ENCODE results near the gene SBDS.
"Not testable (repeated sequence)": the region's sequence is repeated elsewhere in the genome, so short reads cannot be mapped to it uniquely, and the experiment has no call there.

The SBDS gene

DNA sequence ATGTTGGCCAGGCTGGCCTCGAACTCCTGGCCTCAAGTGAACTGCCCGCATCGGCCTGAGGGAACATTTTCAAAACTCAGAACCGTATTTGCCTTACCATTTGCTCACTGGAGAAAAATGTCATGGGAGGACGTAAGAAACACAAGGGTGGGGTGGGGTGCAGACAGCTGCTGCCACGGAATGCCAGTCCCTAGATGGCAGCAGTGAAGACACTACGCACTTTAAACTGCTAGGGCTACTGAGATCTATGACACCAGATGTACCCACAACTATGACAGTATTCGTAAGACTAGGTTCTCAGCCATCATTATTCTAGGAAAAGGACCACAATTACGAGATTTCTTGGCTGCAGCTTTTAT is 716 bp downstream of the SBDS start:
- ATAC-seq: peak; percentile 55 to 57

DNA sequence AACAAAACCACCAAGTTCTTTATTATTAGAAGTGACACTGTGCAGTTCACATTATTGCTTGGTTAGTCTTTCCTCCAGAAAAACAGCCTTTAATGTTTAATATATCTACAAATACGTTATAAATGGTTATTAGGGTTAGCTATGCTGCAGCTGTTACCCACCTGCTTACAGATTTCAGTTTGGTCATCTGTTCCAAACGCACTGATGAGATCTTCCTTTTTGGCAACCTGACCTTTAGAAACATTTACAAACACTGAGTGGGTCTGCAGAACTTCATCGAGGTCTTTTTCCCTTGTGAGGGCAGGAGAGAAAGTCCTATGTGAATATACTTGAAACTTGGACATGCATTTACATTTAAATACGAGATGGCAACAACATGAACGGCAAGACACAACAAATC is 1.3 kb downstream of the SBDS start:
- ATAC-seq: not testable (repeated sequence)

DNA sequence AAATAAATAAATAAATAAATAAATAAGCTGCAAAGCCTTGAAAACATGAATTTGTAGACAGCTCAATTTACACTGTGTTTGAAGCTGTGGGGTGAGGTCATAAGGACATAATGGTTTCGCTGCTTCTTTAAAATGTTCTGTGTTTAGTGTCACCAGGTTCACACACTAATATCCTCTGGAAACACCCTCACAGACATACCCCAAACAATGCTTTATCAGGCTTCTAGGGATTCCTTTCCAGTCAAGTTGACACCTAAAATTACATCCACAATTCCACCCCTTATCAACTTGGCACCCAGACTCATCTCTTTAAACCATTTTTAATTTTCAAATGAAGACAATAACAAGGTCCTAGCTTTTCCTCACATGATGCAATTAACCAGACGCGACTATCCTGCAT is 5.8 kb downstream of the SBDS start:
- ATAC-seq: not testable (repeated sequence)

DNA sequence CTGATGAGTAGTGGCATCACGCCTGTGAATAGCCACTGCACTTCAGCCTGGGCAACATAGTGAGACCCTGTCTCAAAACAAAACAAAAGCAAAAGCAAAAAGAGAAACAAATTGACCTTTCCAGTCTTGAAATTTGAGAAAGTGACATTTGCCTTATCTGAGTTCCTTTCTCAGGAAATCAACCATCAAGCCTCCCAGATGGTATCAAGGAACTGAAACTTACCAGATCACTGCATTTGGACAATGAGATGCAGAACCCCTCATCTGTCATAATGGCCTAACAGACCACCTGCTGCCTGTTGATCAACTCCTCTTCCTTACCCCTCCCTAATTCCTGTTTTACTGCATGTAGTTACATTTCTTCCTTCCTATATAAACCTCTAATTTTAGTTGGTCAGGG is 15.1 kb downstream of the SBDS start:
- not testable (repeated sequence) for ATAC-seq

DNA sequence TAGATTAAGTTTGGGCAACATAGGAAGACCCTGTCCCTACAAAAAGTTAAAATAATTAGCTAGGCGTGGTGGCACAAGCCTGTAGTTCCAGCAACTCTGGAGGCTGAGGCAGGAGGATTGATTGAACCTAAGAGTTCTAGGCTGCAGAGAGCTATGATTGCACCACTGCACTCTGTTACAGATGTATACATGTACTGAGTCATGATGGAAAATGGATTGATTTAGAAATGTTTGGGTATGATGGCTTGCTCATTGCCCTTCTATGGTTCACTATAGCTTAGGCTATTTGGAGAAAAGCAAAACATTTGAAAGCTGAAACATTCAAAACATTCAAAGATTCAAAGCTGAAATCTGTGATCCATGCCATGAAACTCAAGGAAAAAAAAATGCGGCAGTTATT is 16.4 kb downstream of the SBDS start:
- ATAC-seq: not testable (repeated sequence)

DNA sequence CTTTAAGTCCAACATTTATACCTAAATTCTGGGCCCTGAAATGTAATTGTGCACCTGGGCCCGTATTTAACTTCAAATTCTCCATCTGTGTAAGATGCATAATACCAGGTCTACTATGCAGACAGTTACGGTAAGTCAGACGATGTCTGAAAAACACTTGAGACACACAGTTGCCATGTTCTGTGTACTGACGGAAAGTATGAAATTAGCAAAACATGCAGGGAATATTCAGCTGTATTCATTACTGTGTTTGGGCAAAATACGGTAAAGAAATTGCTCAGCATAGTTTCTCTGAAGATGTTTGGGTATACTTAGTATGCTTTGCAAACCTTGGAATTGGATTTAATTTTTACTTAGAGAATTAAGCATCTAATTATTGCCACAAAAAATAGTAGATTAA is 17.1 kb downstream of the SBDS start:
- not testable (repeated sequence) for ATAC-seq

DNA sequence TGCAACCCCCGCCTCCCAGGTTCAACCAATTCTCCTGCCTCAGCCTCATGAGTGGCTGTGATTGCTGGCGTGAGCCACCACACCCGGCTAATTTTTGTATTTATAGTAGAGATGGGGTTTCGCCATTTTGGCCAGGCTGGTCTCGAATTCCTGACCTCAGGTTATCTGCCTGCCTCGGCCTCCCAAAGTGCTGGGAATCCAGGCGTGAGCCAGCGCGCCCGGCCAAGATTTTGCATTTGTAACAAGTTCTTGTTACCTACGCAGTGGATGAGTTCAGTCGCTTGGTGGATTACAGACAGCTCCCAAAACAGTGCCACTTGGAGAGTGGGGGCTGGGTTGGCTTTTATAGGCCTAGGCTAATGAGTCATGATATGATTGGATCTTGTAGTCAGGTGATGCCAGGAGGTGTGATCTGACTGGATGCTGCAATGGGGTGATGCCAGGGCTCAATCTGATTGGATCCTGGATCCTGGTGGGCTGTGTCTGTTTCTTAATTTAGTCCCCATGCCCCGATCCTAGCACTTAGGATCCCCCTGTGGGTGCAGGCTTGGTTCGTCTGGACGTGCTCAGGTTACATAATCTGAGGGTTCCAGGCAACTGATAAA is 20.3 kb downstream of the SBDS start:
- no peak for ATAC-seq

DNA sequence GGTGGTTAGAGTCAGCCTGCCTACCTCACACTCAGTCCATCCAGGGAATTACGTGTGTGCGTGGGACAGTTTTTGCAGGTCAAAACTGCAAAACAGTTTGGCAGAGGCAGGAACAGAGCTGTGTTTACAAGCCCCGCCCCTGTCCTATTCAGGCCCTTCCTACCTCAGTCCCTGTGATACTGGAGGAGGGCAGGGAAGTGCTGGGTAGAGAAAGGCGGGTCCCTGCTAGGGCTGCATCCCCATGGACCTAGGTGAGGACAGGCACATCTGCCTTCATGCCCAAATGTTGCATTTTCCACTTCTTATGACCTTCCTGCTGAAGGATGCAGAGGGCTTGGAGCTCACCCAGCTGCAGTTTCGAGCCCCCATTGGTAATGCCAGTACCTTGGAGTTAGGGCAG is 25.1 kb downstream of the SBDS start:
- ATAC-seq: no peak

DNA sequence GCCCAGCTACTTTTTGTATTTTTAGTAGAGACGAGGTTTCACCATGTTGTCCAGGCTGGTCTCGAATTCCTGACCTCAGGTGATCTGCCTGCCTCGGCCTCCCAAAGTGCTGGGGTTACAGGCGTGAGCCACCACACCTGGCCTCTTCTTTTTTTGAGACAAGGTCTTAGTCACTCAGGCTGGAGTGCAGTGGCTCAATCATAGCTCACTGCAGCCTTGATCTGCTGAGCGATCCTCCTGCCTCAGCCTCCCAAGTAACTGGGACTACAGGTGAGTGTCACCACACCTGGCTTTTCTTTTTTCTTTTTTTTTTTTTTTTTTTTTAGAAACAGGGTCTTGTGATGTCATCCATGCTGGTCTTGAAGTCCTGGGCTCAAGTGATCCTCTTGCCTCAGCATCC is 26.4 kb downstream of the SBDS start:
- not testable (repeated sequence) for ATAC-seq

DNA sequence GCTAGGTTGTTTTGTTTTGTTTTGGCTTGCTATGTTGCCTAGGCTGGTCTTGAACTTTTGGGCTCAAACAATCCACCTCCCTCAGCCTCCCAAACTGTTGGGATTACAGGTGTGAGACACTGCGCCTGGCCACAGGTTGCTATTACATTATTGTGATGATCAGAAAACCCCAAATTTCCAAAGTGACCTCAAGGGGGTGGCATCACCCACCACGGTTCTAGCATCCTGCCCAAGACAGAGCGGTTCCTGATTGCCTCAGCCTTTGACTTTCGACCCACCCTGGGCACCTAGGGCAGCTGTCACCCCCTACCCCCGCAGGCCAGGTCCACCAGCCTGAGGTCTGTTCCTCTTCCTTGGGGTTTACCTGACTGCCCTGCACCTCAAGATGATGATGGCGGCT is 28.4 kb downstream of the SBDS start:
- ATAC-seq: no peak

DNA sequence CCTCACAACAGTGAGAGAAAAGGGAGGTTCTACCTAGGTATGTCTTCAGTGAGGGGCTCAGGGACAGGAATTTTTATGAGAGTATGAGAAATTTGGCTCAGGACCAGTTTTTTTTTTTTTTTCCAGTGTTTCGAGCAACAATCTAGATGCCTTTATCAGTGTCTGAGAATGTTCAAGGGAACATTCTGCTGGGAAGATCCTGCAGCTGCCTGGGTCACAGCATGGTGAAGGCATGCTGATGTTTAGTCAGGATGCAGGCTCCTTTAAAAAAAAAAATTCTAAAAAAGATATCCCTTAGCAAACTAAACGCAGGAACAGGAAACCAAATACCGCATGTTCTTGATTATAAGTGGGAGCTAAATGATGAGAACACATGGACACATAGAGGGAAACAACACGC is 31.0 kb downstream of the SBDS start:
- ATAC-seq: no peak

DNA sequence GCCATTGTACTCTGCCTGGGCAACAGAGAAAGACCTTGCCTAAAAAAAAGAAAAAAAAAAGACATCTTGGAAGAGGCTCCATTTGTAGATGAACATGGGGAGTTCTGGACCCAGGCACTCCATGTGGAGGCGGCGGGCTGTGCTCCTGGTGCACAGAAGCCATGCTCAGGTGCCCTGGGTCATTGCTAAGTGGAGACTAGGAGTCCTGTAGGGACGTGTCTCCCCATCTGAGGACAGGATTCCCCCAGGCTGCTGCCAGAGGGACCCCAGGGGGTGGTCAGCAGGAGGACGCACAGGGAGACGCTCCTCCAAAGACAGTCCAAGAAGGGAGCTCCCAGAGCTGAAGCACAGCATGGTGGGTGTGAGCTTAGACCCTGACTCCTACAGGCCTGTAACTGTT is 34.3 kb downstream of the SBDS start:
- no peak for ATAC-seq

DNA sequence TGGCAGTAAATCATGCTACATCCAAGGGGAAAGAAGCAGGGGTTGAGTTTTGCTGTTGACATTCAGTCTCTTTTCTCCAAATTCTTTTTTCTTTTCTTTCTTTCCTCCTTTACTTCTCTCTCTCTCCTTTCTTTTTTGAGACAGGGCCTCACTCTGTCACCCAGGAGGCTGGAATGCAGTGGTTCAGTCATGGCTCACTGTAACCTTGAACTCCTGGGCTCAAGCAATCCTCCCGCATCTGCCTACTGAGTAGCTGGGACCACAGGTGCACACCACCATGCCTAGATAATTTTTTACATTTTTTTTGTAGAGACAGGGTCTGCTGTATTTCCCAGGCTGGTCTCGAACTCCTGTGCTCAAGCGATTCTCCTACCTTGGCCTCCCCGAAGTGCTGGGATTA is 35.2 kb downstream of the SBDS start:
- ATAC-seq: no peak

DNA sequence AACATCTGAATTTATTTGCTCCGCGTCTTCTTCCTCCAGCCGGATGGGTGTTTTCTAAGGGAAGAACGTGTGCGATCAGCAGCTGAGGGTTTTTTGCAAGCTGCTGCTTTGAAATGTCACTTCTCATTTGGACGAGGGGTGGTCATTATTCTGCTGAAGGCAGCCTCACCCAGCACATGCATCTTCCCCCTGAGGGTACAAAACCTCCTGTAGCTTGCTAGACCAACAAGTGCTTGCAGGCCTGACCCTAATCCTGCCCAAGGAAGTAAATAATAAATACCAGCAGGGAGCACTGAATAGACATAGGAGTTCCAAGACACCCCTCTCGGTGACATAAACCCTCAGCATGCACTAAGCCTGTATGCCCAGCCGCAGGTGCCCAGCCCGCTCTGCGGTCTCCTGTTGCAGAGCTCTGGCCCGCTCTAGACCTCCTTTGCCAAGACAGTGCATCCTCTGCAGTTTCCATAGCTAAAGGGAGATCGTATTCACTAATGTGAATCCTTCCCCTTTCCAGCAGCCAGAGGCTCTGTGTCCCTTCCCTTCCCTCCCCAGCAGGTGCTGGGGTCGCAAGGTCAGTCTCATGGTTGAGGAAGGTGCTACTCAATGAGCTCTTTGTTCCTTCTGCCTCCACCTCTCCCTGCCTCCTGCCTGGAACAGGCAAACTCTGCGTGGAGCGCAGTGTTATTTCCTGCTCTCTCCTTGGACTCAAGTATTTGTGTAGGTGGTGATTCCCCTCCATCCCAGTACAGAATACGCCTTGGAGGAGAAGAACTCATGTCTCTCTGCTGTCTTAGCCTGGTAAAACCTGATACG is 36.6 kb downstream of the SBDS start:
- no peak for ATAC-seq

DNA sequence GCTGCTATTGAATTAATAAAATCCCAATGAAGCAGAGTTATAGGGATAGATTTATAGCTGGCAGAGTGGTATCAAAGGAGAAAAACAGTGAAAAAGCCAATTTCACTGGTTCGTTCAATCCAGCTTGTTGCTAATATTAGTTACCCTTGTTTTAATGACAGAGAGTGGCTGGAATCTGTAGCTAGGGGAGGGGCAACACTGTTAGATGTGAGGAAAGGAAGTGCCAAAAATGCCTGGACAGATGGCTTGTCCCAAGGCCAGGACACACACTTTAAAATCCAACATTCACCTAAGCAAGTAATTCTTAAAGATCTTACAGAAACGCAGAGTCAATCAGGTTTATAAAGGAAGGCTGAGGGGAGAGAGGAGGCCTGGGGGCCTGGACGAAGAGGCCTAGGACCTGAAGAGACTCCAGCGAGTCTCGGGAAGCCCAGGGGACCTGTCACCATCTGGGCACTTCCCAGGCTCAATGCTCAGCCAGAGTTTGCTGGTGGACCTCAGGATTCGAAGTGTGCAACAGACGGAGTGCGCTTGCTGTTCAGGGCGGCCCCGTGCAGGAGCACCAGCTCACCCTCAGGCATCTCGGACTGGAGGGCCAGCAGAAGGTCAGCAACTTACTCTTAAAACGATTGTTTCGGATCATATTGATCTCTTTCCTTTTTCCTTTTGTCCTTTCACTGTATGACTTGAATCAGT is 37.6 kb downstream of the SBDS start:
- ATAC-seq: no peak

DNA sequence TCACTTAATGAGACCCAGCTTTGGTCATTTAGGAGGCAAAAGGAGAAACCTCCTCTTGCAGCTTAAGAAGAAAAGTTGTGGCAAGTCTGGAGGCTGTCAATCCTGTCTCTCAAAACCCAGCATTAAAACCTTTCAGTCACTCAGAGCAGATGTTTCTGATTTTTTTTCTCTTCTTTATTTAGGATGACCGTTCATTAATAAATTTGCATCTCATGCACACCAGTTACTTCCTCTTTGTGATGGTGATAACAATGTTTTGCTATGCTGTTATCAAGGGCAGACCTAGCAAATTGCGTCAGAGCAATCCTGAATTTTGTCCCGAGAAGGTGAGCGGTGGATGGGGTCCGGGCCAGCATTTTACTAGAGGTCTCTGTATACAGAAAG is 42.4 kb downstream of the SBDS start:
- ATAC-seq: no peak

DNA sequence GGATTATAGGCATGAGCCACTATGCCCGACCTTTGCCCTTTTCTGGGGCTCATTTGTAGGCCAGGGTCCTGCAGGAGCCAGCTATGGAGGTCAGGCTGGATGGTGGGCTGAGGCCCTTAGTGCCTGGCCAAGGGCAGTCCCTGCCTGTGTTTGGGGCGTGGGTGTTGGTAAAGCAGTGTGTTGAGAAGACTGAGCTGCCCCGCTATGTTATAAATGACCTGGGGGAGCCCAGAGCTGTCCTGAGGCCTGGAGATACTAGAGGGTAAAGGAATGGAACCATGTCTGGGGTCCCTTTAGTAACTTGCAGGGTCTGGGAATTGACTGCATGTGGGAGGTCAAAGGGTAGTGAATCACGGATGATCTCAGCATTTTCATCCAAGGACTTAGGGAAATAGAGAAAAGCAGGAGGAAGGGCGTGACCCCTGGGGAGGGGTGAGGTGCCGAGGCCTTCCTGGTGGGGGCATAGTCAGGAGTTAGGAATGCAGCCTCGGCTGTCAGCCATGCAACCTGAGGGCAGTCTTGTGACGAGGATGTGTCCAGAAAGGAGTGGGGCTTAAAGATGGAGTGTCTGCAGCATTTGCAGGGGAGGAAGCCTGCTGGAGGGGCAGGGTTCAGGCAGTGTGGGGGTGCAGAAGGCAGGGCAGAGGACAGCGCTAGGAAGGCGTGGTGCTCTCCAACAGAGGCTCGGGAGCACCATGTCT is 42.9 kb downstream of the SBDS start:
- no peak for ATAC-seq

DNA sequence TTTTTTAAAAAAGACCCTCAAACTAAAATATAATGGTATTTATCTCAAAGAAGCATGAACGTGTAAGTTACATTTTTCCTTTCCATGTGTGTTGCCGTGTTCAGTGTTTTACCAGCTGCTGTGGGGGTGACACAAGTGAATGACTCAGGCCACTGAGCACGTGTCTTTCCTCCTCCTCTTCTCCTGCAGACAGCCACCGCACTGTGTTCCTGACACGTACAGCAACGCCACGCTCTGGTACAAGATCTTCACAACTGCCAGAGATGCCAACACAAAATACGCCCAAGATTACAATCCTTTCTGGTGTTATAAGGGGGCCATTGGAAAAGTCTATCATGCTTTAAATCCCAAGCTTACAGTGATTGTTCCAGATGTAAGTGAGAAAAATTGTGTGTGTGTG is 44.6 kb downstream of the SBDS start:
- no peak for ATAC-seq

DNA sequence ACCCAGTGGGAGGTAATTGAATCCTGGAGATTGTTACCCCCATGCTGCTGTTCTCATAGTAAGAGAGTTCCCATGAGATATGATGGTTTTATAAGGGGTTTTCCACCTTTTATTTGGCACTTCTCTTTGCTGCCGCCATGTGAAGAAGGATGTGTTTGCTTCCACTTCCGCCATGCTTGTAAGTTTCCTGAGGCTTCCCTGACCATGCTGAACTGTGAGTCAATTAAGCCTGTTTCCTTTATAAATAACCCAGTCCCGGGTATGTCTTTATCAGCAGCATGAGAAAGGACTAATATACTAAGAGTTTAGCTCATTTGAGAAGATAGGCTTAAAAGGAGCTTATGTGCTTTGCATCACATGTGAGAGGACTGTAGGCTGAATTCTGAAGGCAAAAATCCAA is 45.1 kb downstream of the SBDS start:
- no peak for ATAC-seq

DNA sequence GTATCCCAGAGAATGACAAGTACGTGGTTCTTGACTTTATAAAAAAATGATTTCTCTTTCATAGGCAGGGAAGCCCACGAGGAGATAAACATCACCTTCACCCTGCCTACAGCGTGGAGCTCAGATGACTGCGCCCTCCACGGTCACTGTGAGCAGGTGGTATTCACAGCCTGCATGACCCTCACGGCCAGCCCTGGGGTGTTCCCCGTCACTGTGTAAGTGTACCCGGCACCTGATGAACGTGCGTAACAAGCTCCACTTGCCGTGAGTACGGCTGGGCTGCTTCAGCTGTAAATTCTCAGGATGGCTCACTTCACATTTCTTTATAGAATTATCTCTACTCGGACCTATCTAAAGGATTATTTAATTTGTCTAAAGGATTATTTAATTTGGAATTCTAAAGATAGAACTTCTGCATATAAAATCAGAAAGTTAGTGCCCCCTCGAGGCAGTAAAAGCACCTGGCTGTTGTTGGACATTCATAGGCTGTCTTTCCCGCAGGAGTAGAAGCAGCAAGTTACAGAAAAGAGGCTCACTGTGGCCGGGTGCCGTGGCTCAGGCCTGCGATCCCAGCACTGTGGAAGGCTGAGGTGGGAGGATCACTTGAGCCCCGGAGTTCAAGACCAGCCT is 46.8 kb downstream of the SBDS start:
- ATAC-seq: no peak

DNA sequence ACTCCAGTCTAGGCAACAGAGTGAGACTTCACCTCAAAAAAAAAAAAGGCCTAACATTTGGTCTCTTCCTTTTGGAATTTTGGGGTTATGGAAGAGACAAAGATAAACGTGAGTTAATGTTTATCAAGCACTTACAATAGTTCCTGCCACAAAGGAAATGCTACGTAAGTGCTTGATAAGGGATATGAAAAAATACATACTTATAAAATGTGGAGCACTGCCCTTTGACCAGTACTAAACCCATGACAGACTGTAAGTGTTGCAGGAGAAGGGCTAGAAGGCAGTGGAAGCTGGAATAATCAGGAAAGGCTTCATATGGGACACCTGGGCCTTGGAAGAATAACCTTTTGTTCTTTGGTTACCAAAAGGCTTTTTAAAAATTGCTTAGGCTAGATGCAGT is 48.8 kb downstream of the SBDS start:
- ATAC-seq: no peak

DNA sequence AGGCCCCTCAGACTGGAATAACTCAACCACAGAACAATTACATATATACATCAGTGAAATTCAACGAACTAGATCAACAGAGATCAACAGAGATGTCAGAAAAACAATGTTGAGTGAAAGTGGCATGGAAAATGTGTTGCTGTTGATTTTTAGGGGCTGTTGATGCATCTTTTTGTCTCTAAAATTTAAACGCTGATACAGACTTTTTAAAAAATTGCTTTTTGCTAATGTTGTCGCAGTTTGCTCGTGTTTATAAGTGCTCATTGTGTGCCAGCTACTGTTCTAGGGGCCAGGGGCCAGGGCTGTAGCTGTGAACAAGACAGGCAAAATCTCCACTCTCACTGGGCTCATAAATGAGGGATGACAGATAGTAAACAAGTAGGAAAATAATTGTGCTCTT is 56.1 kb downstream of the SBDS start:
- no peak for ATAC-seq

DNA sequence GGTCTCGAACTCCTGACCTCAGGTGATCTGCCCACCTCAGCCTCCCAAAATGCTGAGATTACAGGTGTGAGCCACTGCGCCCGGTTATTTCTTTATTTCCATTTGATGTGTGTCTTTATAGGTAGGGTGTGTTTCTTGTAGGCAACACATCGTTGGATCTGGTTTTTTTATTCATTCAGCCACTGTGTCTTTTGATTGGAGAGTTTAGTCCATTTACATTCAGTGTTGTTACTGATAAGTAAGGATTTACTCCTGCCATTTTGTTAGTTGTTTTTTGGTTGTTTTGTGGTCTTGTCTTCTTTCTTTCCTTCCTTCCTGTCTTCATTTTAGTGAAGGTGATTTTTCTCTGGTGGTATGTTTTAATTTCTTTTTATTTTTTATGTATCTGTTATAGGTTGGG is 57.4 kb downstream of the SBDS start:
- no peak for ATAC-seq
